ENCODE measurements around the gene KDM8.

KDM8 gene

GRCh38 chr16:27229891-27230470, 26.7 kb downstream of the KDM8 start:
- no peak for DNase-seq (ENCODE audit: low read depth in 2 of 2)

GRCh38 chr16:27230562-27231001, 27.3 kb downstream of the KDM8 start:
- DNase-seq (ENCODE audit: low read depth in 2 of 2), result peak; percentile 21 to 53

GRCh38 chr16:27231692-27232060, 28.4 kb downstream of the KDM8 start:
- DNase-seq (ENCODE audit: low read depth in 2 of 2), result no peak

- no peak for DNase-seq (ENCODE audit: low read depth in 2 of 2)
Measured at GRCh38 chr16:27232061-27232900, 29.0 kb downstream of the KDM8 start.

- DNase-seq (ENCODE audit: low read depth in 2 of 2), result no peak
Measured at GRCh38 chr16:27232901-27233625, 29.7 kb downstream of the KDM8 start.

- no peak for DNase-seq (ENCODE audit: low read depth in 2 of 2)
Measured at GRCh38 chr16:27233731-27234130, 30.4 kb downstream of the KDM8 start.

GRCh38 chr16:27234171-27234570, 30.8 kb downstream of the KDM8 start:
- DNase-seq (ENCODE audit: low read depth in 2 of 2), result no peak

- DNase-seq (ENCODE audit: low read depth in 2 of 2), result no peak
Measured at GRCh38 chr16:27234603-27235002, 31.3 kb downstream of the KDM8 start.

GRCh38 chr16:27235055-27235937, 32.0 kb downstream of the KDM8 start:
- DNase-seq (ENCODE audit: low read depth in 2 of 2), result peak; percentile 53 to 74

- no peak for DNase-seq (ENCODE audit: low read depth in 2 of 2)
Measured at GRCh38 chr16:27235938-27236245, 32.6 kb downstream of the KDM8 start.

GRCh38 chr16:27236635-27237218, 33.4 kb downstream of the KDM8 start:
- DNase-seq (ENCODE audit: low read depth in 2 of 2), result no peak

- peak; percentile 70 to 82 for DNase-seq (ENCODE audit: low read depth in 2 of 2)
Measured at GRCh38 chr16:27237219-27238015, 34.1 kb downstream of the KDM8 start.

- no peak for DNase-seq (ENCODE audit: low read depth in 2 of 2)
Measured at GRCh38 chr16:27238016-27238587, 34.8 kb downstream of the KDM8 start.

GRCh38 chr16:27238591-27238990, 35.3 kb downstream of the KDM8 start:
- no peak for DNase-seq (ENCODE audit: low read depth in 2 of 2)

GRCh38 chr16:27239026-27239425, 35.7 kb downstream of the KDM8 start:
- DNase-seq (ENCODE audit: low read depth in 2 of 2), result no peak

- DNase-seq (ENCODE audit: low read depth in 2 of 2), result no peak
Measured at GRCh38 chr16:27239906-27240655, 36.8 kb downstream of the KDM8 start.

- no peak for DNase-seq (ENCODE audit: low read depth in 2 of 2)
Measured at GRCh38 chr16:27240948-27241531, 37.7 kb downstream of the KDM8 start.

- no peak for DNase-seq (ENCODE audit: low read depth in 2 of 2)
Measured at GRCh38 chr16:27241658-27242057, 38.3 kb downstream of the KDM8 start.

- DNase-seq (ENCODE audit: low read depth in 2 of 2), result no peak
Measured at GRCh38 chr16:27242398-27242797, 39.1 kb downstream of the KDM8 start.
